Activated T-helper 1 cell treated with anti-CD3 and anti-CD28 coated beads, Interleukin-12 subunit alpha, Interleukin-12 subunit beta, Interleukin-2, Interleukin-4 antibody, amounts not matched to agents 30 ng/mL and 10 ng/mL and 1 ng/mL, durations not matched to agents 14 hours and 24 hours and 36 hours (primary cell): ENCODE measurements around the gene MT1F. TPM values are rescaled to one million over a fixed set of nuclear protein-coding genes. Genes with fewer than 3 reads are reported as not detected.

Source experiments
- DNase-seq: peaks from one replicate; pipeline ENCODE4 v3.0.0; 2021; ENCODE audit warnings: low spot score
- H3K27ac Mint-ChIP-seq: one replicate; pipeline ENCODE4 v1.8.0; 2021; ENCODE audit warnings: mild to moderate bottlenecking, mixed read lengths
- H3K27me3 Mint-ChIP-seq: one replicate; pipeline ENCODE4 v1.8.0; 2022; ENCODE audit warnings: mild to moderate bottlenecking, moderate library complexity, mixed read lengths; ENCODE audit not compliant: insufficient read depth
- H3K36me3 Mint-ChIP-seq: one replicate; pipeline ENCODE4 v1.8.0; 2021; ENCODE audit warnings: low read depth, mixed read lengths
- H3K4me1 Mint-ChIP-seq: one replicate; pipeline ENCODE4 v1.8.0; 2021; ENCODE audit warnings: low read depth, mixed read lengths
- H3K4me3 Mint-ChIP-seq: one replicate; pipeline ENCODE4 v1.8.0; 2021; ENCODE audit warnings: mild to moderate bottlenecking, moderate library complexity, mixed read lengths
- H3K9me3 Mint-ChIP-seq: one replicate; pipeline ENCODE4 v1.8.0; 2021; ENCODE audit warnings: mixed read lengths
- intact Hi-C: fragments of 100-400 bp; cut with micrococcal nuclease; formaldehyde crosslinking; loops from one replicate; pipeline ENCODE4 v1.15.1; 2024
- total RNA-seq: library from RNA; stranded (reverse); gene quantifications from 2 replicates; pipeline ENCODE4 v1.2.3, GENCODE V29; 2022

The MT1F gene
- 4.3 and 5.2 TPM in 2 replicates for total RNA-seq

DNA sequence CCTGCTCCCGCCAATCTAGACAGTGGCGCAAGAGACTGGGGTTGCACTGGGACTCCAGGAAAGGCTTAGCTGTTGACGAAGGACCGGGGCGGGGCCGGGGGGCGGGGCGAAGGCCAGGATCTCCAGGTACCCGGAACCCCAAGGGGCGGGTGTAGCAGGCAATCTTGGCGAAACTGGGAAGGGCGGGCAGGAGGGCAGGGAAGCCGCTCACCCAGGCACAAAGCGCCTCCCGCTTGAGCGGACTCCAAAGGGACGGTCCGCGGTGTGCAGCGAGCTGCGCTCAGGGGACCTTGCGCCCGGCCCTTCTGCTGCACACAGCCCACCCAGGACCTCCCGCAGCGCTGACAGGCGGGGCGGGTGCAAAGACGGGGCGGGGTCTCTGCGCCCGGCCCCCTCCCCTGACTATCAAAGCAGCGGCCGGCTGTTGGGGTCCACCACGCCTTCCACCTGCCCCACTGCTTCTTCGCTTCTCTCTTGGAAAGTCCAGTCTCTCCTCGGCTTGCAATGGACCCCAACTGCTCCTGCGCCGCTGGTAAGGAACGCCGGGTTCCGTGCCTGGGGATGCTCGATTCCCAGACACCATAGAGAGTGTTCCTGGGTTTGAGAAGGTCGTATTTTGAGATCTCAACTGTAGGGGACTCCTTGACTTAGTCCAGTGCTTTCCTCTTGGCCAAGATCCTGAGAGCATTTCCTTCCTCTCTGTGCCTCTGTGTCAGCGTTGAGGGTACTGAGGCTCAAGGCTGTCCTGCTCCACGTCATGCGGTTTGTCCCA is at the start of gene MT1F:
Gene MT1F, plus strand, starts transcription at position 405 of the 772 bp plus-strand sequence. Its CDS starts 100 bp downstream, at position 505.
- intact Hi-C loops, result loop anchor here (1.0 kb wide), 4 partner anchors 14 to 49 kb away; partner anchors contain the start of genes MT1E, MT1X and MT2A
- peak; percentile 38 for DNase-seq
- Mint-ChIP-seq H3K27ac (peak within 1 kb of the TSS; percentile 82), H3K36me3 (peaks cover 3% of the 10 kb centered on the region), H3K4me3 (peak within 1 kb of the TSS; percentile 98), H3K27me3 (peaks cover 21% of the 10 kb centered on the region), H3K4me1 (peaks cover 26% of the 10 kb centered on the region), H3K9me3 (no peaks in the 10 kb centered on the region)

DNA sequence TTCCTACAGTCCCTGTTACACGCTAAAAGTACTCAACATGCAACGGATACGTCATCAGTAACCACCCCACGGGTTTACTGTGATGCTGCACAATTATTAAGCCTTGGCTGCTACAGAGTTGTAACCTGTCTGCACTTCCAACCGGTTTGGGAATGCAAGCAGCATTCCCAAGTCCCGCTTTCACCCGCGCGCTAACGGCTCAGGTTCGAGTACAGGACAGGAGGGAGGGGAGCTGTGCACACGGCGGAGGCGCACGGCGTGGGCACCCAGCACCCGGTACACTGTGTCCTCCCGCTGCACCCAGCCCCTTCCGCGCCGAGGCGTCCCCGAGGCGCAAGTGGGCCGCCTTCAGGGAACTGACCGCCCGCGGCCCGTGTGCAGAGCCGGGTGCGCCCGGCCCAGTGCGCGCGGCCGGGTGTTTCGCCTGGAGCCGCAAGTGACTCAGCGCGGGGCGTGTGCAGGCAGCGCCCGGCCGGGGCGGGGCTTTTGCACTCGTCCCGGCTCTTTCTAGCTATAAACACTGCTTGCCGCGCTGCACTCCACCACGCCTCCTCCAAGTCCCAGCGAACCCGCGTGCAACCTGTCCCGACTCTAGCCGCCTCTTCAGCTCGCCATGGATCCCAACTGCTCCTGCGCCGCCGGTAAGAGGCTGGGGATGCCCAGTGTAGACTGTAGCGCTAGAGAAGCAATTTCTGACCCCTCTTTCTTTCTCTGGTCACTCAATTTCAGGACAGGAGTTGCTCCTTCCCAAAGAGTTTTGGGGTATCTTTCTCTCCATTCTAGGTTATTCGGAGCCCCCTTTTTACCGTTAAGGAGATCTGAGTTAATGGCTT is 49.5 kb upstream of the MT1F start, which contains the start of gene MT2A:
Gene MT2A, plus strand, starts transcription at position 542 of the 833 bp plus-strand sequence. Its CDS starts 72 bp downstream, at position 614.
- intact Hi-C loops, result loop anchor here (1.0 to 5.0 kb wide), 11 partner anchors 17 to 406 kb away; partner anchors contain the start of genes HERPUD1, MT1E, MT1F and MT1X
- peaks cover 58% of the 10 kb centered on the region for H3K4me1 Mint-ChIP-seq
- H3K36me3 Mint-ChIP-seq, result peaks cover 3% of the 10 kb centered on the region
- DNase-seq, result peak; percentile 89
- H3K4me3 Mint-ChIP-seq, result peak within 1 kb of the TSS; percentile 97
- no peaks in the 10 kb centered on the region for H3K9me3 Mint-ChIP-seq
- H3K27me3 Mint-ChIP-seq, result no peaks in the 10 kb centered on the region
- H3K27ac Mint-ChIP-seq, result peak within 1 kb of the TSS; percentile 98

DNA sequence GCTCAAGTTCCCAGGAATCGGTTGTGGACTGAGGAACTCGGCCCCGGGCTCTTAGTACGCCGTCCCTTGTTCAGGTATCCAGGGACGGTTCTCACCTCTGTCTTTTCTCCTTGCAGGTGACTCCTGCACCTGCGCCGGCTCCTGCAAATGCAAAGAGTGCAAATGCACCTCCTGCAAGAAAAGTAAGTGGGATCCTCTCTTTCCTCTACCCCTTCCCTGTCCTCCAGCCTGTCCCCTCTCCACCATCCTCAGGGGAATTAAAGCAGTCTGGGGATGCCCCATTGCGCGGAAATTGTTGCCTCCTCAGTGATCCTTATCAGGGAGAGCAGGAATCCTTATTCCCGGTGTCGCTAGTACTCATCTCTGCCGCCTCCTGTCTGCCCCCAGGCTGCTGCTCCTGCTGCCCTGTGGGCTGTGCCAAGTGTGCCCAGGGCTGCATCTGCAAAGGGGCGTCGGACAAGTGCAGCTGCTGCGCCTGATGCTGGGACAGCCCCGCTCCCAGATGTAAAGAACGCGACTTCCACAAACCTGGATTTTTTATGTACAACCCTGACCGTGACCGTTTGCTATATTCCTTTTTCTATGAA is 48.8 kb upstream of the MT1F start:
- H3K9me3 Mint-ChIP-seq, result no peaks in the 10 kb centered on the region
- peak overlapping the region; percentile 98 for H3K27ac Mint-ChIP-seq
- H3K4me3 Mint-ChIP-seq, result peak overlapping the region; percentile 97
- peaks cover 3% of the 10 kb centered on the region for H3K36me3 Mint-ChIP-seq
- H3K4me1 Mint-ChIP-seq, result peaks cover 61% of the 10 kb centered on the region
- intact Hi-C loops, result loop anchor here (1.0 to 5.0 kb wide), 12 partner anchors 8 to 405 kb away; partner anchors contain the start of genes HERPUD1, MT1E, MT1F and MT1X
- no peaks in the 10 kb centered on the region for H3K27me3 Mint-ChIP-seq
- no peak for DNase-seq

DNA sequence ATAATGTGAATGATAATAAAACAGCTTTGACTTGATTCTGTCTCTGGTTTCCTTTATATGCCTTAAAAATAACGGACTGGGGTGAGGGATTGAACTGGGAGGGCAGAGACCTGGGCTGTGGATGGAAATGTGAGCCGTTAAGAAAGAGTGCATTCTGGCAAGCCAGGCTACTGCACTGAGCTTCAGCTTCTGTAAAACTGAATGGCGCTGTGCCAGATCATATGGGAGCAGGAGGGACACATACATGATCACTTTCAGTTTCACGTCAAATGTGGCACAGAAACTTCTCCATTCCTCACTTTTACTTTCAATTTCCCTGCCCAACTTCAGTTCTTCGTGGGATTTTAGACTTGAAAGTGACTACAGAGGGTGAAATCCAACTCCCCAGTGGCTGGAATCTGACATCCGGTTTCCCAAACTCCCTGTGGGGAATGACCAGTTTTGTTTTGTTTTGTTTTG is 48.3 kb upstream of the MT1F start:
- peak; percentile 63 for DNase-seq
- no peaks in the 10 kb centered on the region for H3K27me3 Mint-ChIP-seq
- H3K4me1 Mint-ChIP-seq, result peaks cover 66% of the 10 kb centered on the region
- peaks cover 3% of the 10 kb centered on the region for H3K36me3 Mint-ChIP-seq
- H3K9me3 Mint-ChIP-seq, result no peaks in the 10 kb centered on the region
- intact Hi-C loops, result loop anchor here (1.0 to 5.0 kb wide), 3 partner anchors 8 to 323 kb away; partner anchors contain the start of gene HERPUD1
- H3K27ac Mint-ChIP-seq, result peak overlapping the region; percentile 98
- H3K4me3 Mint-ChIP-seq, result peak overlapping the region; percentile 97

DNA sequence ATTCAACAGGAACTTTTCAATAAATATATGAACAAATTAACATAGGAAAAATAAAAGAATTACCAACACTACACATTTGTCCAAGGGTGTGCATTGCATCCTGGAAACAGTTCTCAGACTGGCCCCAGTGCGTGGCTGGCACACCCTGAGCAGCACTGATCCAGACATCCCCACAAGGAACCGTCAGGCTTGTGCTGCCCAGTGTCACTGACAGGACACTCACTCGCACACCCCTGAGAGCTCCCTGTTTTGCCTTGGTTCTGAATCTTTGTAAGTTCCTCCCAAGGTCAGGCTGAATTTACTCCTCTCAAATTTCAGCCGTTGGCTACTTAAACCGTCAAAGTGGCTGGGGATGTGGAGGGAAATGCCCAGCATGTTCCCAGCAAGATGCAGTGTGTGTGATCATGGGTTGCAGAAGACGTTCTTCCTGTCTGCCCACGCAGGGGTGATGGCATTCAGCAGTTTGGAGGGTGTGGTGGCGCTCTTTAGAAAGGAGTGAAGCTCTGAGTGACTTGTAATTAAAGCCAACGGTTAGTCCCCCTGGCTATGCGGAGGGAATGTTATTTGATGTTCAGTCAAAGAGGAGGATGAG is 47.6 kb upstream of the MT1F start:
- H3K27ac Mint-ChIP-seq, result peak overlapping the region; percentile 98
- H3K4me3 Mint-ChIP-seq, result peak overlapping the region; percentile 97
- H3K27me3 Mint-ChIP-seq, result no peaks in the 10 kb centered on the region
- H3K36me3 Mint-ChIP-seq, result peaks cover 3% of the 10 kb centered on the region
- no peaks in the 10 kb centered on the region for H3K9me3 Mint-ChIP-seq
- peaks cover 73% of the 10 kb centered on the region for H3K4me1 Mint-ChIP-seq
- DNase-seq, result peak; percentile 60
- intact Hi-C loops, result loop anchor here (5.0 to 10.0 kb wide), 3 partner anchors 435 to 1002 kb away; no protein-coding TSS in a partner anchor

DNA sequence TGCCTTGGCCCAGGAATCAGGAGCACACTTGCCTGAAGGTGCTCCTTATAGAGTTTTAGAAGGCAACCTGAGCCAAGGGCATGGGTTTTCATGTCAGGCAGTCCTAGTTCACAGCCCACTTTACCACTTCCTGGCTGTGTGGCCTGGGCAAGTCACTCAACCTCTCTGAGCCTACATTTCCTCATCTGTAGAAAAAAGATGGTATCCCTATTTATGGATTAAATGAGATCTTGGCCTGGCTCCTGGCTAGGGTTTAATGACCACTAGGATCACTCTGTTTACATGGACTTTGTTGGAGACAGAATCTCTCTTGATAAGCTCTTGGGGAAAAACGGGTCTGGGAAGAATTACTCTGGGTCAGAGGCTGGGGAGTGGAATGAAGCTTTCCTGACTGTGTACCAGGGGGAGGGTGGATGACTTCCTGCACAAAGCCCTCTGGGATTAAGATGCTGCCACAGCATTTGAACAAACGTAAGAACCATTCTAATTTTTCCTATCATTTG is 47.1 kb upstream of the MT1F start:
- H3K4me3 Mint-ChIP-seq, result peak overlapping the region; percentile 97
- no peaks in the 10 kb centered on the region for H3K27me3 Mint-ChIP-seq
- no peaks in the 10 kb centered on the region for H3K9me3 Mint-ChIP-seq
- DNase-seq, result no peak
- H3K27ac Mint-ChIP-seq, result peak overlapping the region; percentile 98
- H3K36me3 Mint-ChIP-seq, result peaks cover 3% of the 10 kb centered on the region
- intact Hi-C loops, result loop anchor here (5.0 to 10.0 kb wide), 3 partner anchors 434 to 1002 kb away; no protein-coding TSS in a partner anchor
- peaks cover 78% of the 10 kb centered on the region for H3K4me1 Mint-ChIP-seq

DNA sequence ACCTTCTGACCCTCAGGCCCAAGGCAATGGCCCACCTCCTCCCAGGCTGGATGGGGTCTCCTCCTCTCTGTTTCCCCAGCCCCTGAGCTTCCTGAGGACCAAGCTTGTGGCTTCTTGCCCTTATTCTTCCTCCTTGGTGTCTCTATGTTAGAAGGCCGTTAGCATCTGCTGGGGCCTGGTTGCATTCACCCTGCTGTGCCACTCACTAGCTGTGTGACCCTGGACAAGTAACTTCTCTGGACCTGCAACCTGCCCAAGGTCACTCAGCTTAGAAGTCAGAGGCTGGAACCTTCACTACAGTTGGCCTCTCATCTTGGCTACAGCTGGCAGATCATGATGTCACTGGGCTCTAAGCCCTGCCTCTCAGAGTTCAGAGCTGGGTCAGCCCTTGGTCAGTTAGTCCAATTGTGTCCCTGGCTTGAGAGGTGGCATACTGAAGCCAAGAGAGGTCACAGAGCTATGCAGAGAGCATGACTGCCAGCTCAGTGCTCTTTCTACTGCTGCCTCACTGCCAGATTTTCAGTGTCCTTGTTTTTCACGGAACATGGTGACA is 46.4 kb upstream of the MT1F start:
- Mint-ChIP-seq H3K4me3 (peak overlapping the region; percentile 97), H3K4me1 (peaks cover 77% of the 10 kb centered on the region), H3K9me3 (no peaks in the 10 kb centered on the region), H3K27ac (peak overlapping the region; percentile 98), H3K27me3 (no peaks in the 10 kb centered on the region), H3K36me3 (peaks cover 3% of the 10 kb centered on the region)
- intact Hi-C loops, result loop anchor here (5.0 to 10.0 kb wide), 3 partner anchors 433 to 1001 kb away; no protein-coding TSS in a partner anchor
- DNase-seq, result no peak

DNA sequence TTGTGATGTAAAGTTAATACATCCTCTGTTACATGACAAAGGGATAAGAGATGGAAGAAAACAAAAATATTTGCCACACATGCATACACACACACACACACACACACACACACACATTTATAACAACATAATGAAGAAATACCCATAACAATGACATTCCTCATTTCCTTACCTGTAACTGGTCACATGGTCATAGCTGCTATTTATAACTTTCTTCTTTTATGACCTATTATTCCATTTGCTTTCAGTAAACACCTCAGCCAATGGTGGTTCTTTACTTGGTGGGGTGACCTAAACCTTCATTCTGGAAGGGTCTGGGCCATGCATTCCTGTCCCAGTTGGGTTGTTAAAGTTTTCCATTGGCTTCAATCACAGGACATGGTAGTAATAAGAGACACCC is 44.1 kb upstream of the MT1F start:
- intact Hi-C loops, result loop anchor here (2.0 to 10.0 kb wide), 4 partner anchors 415 to 999 kb away; no protein-coding TSS in a partner anchor
- H3K27me3 Mint-ChIP-seq, result no peaks in the 10 kb centered on the region
- H3K27ac Mint-ChIP-seq, result peak overlapping the region; percentile 85
- H3K4me1 Mint-ChIP-seq, result peaks cover 64% of the 10 kb centered on the region
- peaks cover 3% of the 10 kb centered on the region for H3K36me3 Mint-ChIP-seq
- H3K4me3 Mint-ChIP-seq, result no peak overlapping the region
- no peak for DNase-seq
- no peaks in the 10 kb centered on the region for H3K9me3 Mint-ChIP-seq

DNA sequence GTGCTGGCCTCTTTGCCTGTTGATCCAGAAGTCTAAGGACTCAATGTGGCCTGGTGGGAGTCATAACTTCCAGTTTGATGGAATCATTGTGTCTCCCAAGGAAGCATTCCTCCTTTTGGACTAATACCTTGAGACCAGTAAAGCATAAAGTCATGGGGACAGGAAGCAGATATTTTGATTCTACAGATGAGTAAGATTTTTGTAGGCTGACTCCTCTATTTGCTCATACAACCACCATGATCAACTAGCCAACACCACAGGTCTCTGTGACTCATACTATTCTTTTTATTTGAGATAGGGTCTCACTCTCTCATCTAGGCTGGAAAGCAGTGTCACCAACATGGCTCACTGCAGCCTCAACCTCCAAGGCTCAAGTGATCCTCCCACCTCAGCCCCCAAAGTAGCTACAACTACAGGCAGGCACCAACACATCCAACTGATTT is 43.2 kb upstream of the MT1F start:
- peak overlapping the region; percentile 15 for H3K4me3 Mint-ChIP-seq
- no peaks in the 10 kb centered on the region for H3K36me3 Mint-ChIP-seq
- H3K27me3 Mint-ChIP-seq, result peaks cover 5% of the 10 kb centered on the region
- no peaks in the 10 kb centered on the region for H3K9me3 Mint-ChIP-seq
- H3K27ac Mint-ChIP-seq, result peak overlapping the region; percentile 85
- no peak for DNase-seq
- peaks cover 63% of the 10 kb centered on the region for H3K4me1 Mint-ChIP-seq
- intact Hi-C loops, result loop anchor here (2.0 to 10.0 kb wide), 4 partner anchors 416 to 998 kb away; no protein-coding TSS in a partner anchor

DNA sequence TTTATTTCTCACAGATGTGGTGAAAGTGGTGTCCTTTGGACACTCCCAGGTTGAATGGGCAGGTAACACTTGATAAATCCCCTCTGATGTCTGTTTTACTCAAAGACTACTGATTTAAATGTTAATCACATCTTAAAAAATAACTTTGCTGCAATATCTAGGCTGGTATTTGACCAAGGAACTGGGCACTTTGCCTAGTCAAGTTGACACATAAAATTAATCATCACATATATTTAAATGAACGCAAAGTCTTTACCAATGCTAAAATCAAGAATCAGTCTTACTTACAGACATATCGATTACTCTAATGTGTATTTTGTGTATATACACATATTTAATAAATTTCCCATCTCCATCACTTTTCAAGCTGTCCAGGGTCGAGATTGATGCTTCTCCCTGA is 42.4 kb upstream of the MT1F start:
- Mint-ChIP-seq H3K4me3 (no peak overlapping the region), H3K27me3 (peaks cover 6% of the 10 kb centered on the region), H3K27ac (peak overlapping the region; percentile 29), H3K36me3 (no peaks in the 10 kb centered on the region), H3K4me1 (peaks cover 57% of the 10 kb centered on the region), H3K9me3 (no peaks in the 10 kb centered on the region)
- intact Hi-C loops, result loop anchor here (2.0 to 10.0 kb wide), 2 partner anchors 417 to 429 kb away; no protein-coding TSS in a partner anchor
- DNase-seq, result no peak

DNA sequence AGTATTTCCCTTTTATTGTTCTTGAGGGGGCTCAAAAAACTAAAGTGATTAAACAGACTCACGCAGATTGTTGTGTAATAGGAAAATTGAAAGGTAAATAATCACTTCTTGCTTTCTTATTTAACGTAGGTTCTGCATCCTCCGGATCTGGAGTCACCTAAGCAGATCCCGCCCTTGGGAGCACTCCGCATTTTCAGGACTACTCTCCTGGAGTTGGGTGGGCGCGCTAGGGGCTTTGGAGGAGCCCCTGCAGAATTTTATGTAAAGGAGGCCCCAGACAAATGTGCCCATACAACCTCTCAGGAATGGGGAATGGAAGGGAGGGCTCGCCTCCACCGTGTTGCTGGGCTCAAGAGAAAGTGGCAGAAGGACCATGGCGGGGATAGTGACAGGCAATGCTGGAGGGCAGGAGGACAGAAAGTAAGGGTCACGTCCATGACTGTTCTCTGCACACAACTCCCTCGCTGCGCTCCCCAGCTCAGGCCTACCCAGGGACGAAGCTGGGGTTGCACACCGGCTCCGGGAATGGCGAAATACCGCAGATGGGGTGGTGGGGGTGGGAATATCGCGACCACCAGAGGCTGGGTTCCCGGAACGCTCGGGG is 41.0 kb upstream of the MT1F start:
- DNase-seq, result no peak
- Mint-ChIP-seq H3K4me1 (peaks cover 43% of the 10 kb centered on the region), H3K27ac (no peak overlapping the region), H3K36me3 (no peaks in the 10 kb centered on the region), H3K9me3 (no peaks in the 10 kb centered on the region), H3K4me3 (peak overlapping the region; percentile 82), H3K27me3 (peaks cover 6% of the 10 kb centered on the region)
- intact Hi-C loops, result loop anchor here (1.0 to 10.0 kb wide), 3 partner anchors 7 to 428 kb away; partner anchors contain the start of gene MT1E
